Sciatic nerve (tissue), 2 donors: ENCODE measurements around the gene TXN2. TPM values are rescaled to one million over a fixed set of nuclear protein-coding genes. Genes with fewer than 3 reads are reported as not detected.
"Not testable (repeated sequence)": the region's sequence is repeated elsewhere in the genome, so short reads cannot be mapped to it uniquely, and the experiment has no call there.

Experiments
- ATAC-seq: fragments of 200-7000 bp; cut with Tn5 transposase; one replicate; pipeline ENCODE4 v1.9.1; 2020; ENCODE audit warnings: mild to moderate bottlenecking, moderate library complexity
- DNase-seq: peaks from one replicate; pipeline ENCODE4 v3.0.0-alpha.2; 2020; ENCODE audit warnings: low spot score
- intact Hi-C: fragments of 100-400 bp; cut with DNase I; formaldehyde crosslinking; loops from one replicate; pipeline ENCODE4 v1.14.2; 2022
- total RNA-seq: library from RNA; stranded (reverse); fragmentation: NEBNext Ultra II Directional; extraction: Animal tissue kit (Norgen Biotek cat#: 25700); gene quantifications from one replicate; pipeline ENCODE4 v1.2.1, GENCODE V29; 2021
- donor health status: DM: no; HTN: no; CAD: no.
- donor health status: DM: no; HTN: no; CAD: no.

The TXN2 gene
- total RNA-seq, 1 donor from 2014 or later = 45.4 TPM

DNA sequence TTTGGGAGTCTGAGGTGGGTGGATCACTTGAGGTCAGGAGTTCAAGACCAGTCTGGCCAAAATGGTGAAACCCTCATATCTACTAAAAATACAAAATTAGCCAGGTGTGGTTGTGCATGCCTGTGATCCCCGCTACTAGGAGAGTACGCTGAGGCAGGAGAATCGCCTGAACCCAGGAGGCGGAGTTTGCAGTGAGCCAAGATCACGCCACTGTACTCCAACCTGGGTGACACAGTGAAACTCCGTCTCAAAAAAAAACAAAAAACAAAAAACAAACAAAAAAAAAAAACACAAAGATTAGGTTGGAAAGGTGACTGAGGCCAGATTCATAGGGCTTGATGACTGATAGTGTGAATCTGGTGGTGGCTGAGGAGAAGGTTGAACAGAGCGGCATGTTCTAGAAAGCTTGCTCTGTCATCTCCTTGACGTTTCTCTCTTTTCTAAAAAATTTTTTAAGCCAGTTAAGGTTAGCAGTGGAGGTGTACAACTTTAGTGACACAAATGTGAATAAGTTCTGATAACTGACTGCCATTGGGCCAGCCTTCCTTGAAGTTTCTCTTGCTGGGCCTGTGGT lies 40.9 kb downstream of the TXN2 start:
- DNase-seq (no peak), ATAC-seq (no peak)
- intact Hi-C loops = no loop called here

DNA sequence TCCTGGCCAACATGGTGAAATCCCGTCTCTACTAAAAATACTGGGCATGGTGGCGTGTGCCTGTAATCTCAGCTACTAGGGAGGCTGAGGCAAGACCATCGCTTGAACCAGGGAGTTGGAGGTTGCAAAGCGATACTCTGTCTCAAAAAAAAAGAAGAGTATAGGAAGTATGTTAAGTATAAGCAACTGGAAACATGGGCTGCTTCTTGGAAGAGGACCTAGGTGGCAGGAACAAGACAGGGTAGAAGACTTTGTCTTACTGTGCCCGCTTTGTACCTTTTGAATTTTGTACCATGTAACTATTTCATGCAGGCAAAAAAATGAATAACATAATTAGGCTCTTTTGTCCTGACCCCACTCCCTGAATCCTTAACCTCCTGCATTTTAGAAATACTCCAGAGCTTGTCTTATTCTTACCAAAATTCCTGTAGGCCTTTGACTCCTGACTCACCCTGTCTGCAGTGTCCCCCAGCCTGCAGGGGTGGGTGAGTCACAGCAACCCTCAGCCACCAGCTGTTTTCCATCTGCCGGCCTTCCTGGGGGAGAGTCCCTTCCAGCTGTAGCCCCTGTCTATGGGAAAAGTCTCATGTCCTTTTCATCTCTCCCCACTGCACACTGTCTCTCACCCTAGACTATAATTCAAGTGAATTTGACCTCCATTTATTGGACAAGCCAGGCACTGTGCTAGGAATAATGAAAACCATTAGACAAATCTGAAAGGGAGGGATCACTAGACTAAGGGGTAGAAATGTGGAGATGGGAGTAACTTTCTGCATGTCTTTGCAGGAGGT lies 41.8 kb downstream of the TXN2 start:
- ATAC-seq (peak; percentile 73), DNase-seq (no peak)
- intact Hi-C loops = no loop called here

DNA sequence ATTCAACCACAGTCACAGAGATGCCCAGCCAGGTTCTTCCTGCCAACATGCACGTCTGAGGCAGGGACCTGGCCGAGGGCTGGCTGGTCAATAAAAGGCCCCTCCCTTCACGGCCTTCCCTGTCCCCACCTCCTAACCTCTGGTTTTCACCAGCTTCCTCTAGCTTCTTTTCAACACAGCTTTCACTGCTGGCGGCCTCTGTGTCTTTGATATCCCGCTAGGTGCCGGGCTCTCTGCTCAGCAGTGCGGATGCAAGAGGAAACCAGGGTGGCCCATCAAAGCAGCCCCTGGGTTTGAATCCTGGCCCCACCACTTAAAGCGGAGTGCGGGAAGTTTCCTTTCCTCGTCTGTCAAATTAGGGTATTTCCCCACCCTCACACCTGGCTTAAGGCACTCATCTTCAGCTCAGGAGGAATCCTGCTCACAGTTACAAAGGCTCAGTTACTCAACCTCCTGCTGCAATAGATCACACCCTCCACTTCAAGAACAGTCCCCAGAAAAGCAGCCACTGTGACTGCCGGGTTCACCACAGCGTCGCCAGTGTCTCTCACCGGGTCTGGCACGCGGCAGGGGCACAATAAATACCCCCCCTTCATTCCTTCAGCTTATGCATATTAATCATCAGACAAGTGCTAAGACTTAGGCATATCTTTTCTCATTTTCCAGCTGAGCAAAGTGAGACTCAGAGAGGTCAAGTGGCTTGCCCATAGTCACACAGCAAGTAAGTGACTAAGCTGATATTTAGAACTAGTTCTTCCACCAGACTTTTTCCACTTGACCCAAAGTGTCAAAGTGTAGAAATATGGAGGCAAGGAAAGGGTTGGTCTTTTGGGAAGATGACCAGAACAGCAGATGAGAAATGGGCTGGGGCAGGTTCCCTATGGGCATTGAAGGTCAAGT lies 45.7 kb downstream of the TXN2 start:
- intact Hi-C loops = no loop called here
- no peak for ATAC-seq
- DNase-seq = no peak

DNA sequence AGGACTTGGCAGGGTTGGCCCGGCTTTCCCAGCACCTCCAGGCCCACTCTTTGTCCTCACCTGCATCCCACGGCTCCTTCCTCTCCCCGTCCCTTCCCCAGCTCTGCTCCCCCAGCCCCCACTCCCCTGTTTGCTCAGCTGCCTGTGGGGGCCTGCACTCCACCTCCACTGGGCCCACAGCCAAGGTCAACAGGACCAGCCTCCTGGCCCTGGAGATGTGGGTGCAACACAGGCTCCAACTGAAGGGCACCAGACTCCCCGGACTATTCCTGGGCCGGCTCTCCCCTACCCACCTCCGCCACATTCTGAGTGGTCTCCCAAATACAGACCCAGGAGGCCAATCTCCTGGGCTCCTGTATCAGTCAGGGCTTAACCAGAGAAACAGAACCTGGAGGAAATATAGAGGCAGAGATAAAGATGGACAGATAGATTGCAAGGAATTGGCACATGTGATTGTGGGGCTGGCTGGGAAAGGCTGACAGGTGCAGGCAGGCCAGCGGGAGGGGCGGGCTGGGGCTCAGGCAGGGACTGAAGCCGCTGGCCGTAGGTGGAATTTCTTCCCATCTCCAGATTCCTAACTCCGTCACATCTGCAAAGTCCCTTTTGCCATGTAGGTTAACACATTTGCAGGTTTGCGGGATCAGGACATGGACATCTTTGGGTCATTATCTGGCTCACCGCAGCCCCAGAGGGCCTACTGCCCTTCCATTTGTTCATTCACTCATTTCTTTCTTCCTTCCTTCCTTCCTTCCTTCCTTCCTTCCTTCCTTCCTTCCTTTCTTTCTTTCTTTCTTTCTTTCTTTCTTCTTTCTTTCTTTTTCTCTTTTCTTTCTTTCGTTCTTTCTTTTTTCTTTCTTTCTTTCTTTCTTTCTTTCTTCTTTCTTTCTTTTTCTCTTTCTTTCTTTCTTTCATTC lies 47.9 kb downstream of the TXN2 start:
- ATAC-seq (peak; percentile 33), DNase-seq (no peak)
- intact Hi-C loops = no loop called here

DNA sequence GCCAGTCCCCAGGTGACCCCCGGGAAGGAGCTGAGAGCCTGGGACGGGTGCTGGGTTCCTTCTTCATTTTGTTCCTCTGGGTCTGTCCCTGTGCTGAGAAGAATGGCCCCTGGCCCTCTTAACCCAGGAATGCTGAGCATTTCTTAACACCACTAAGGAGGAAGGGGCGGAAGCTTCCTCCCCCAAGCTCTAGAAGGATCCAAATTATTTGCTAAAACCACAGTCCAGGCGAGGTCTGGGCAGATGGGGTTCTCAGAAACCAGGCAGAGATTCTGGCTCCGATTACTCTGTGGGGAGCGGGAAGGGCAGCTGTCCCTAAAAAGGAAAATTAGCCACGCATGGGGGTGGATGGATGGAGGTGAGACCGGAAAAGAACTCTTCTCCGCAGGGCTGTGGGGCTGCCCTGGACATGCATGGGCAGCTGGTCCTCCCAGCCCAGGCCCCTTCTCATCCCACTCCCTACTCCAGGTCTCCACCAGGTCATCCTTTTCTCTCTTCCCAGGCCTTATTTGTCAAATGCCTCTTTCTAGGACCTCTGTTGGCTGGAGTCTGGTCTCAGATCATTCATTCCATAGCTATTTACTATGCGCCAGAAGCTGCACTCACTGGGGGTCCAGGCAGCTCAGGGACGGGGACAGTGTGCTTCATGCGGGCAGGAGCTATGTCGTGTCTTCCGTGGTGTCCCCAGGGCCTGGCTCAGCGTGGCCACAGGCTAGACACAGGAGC lies 48.7 kb downstream of the TXN2 start:
- no peak for DNase-seq
- intact Hi-C loops = no loop called here
- peak; percentile 10 for ATAC-seq

DNA sequence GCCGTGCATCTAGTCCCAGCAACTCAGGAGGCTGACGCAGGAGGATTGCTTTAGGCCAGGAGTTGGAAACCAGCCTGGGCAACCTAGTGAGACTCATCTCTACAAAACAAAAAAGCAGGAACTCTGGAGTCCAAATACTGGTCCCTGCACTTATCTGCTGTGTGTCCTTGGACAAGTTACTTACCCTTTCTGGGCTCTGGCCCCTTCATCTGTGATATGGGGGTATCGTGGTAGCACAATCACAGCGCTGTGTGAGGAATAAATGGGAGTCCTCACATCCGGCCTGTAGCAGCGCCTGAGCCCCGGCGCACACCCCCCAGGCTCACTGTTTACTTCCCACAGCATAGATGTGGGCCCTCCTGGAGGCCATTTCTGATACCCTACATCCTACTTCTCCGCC lies 49.5 kb downstream of the TXN2 start:
- DNase-seq (no peak), ATAC-seq (peak; percentile 8)
- intact Hi-C loops = no loop called here

DNA sequence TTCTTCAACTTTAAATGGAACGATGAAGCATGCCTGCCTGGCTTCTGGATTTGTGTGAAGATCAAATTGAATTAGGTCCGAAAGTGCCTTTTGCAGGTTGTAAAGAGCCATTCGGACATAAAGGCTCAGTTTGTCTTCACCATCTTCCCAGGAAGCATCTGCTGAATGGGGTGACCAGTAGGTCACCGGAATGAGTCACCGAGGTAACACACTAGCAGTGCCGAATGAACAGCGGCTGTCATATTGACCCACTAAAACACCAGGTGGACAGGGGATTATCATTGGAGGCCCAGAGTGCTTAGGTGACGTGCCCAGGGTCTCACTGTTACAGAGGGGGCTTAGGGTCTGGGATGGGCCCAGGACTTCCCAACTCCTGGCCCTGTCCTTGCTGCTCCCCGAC lies 50.6 kb downstream of the TXN2 start:
- no peak for DNase-seq
- ATAC-seq = no peak
- intact Hi-C loops = no loop called here

DNA sequence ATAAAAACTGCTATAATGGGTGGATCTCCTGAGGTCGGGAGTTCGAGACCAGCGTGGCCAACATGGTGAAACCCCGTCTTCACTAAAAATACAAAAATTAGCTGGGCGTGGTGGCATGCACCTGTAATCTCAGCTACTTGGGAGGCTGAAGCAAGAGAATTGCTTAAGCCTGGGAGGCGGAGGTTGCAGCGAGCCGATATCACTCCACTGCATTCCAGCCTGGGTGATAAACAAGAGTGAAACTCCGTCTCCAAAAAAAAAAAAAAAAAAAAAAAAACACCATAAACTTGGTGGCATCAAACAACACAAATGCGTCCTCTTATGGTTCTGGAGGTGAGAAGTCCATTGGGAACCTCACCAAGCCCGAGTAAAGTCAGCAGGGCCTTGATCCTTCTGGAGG lies 53.5 kb downstream of the TXN2 start:
- ATAC-seq, DNase-seq, intact Hi-C loops: not testable (repeated sequence)

DNA sequence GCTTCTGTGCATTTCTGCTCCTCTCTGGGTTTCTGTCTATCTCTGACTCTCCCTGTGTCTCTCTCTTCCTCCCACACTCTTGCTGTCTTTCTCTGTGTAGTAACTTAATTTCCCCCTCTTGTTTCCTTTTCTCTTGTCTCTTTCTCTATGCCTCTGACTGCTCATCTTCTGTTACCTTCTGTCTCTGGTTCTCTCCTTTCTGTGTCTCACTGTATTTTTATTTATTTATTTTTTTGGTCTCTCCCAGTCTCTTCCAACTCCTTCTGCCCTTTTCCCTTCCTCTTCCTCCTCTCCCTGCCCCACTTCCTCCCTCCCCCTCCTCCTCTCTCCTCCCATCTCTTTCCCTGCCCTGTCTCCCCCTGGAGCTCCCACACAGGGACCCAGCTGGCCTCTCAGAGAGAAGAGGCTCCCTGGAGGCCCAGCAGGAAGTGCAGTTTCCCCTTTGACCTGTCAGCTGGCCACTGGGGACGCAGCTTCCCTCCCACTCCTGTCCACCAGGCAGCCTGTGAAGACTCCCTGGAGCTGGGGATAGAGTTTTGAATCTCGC lies 55.4 kb downstream of the TXN2 start:
- no peak for DNase-seq
- intact Hi-C loops = loop anchor here (1.0 kb wide), 1 partner anchor 34 kb away; no protein-coding TSS in a partner anchor
- peak; percentile 58 for ATAC-seq

DNA sequence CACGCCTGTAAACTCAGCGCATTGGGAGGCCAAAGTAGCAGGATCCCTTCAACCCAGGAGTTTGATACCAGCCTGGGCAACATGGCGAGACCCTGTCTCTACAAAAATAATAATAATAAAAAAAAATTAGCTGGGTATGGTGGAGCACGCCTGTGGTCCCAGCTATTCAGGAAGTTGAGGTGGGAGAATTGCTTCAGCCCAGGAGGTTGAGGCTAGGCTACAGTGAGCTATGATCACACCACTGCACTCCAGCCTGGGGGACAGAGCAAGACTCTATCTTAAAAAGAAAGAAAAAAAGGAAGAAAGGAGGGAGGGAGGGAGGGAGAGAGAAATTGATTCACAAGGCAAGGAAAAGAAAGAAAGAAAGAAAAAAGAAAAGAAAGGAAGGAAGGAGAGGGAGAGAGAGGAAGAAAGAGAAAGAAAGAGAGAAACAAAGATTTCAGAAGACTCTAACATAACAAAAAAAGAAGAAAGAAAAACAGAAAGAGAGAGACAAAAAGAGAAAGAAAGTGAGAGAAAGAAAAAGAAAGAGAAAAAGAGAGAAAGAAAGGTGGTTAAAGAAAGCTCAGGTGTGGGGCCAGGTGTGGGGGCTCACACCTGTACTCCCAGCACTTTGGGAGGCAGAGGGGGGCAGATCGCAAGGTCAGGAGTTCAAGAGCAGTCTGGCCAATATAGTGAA lies 56.4 kb downstream of the TXN2 start:
- intact Hi-C loops = no loop called here
- no peak for DNase-seq
- ATAC-seq = no peak

DNA sequence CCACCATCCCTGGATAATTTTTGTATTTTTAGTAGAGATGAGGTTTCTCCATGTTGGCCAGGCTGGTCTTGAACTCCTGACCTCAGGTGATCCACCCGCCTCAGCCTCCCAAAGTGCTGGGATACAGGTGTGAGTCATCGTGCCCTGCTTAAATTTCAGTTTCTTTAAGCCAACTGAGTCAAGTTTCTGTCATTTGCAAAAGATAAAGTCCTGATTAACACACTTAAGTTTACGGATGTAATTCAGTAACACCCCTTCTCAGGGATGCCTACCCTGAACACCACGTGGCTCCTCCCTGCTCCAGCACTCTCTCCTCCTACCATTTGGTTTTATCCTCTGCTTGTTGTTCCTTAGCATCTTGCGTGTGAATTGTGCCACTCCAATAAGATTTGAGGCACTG lies 57.0 kb downstream of the TXN2 start:
- DNase-seq, intact Hi-C loops, ATAC-seq: not testable (repeated sequence)

DNA sequence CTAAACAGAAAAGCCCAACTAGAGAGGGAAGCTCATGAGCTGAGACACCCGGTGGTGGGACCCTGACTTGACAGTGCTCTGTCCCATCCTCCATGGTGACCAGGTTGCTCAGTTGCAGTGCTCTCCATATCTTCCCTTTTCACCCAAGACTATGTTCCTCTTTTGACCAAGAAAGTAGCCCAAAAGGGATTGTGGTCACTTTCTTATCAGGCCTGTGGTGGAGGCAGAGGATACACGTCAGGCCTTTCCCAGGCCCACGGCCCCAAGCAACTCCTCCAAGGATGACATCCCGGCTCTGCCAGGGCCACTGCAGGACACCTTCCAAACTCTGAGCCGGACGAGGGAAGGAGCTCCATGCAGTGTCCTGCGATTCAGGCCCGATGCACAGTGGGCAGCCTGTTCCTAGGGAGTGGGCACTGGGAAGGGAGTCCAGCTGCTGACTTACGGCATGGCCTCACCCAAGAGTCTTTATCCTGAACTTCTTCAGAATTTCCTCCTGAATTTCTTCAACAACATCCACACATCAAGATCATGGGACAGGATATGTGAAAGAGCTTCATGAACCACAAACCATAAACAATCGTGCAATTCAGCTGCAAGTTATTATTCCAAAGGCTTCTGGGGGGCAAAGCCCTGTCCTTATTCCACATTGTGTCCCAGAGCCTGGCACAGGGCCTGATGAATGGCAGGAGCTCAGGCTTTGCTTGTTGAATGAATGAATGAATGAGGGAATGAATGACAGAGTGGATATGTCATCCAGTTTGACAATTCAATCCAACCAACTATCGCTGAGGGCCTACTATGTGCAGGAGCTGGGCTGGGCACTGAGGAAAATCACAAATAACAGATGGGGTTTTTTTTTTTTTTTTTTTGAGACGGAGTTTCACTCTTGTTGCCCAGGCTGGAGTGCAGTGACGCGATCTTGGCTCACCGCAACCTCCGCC lies 57.7 kb downstream of the TXN2 start:
- ATAC-seq (no peak), DNase-seq (no peak)
- intact Hi-C loops = no loop called here

DNA sequence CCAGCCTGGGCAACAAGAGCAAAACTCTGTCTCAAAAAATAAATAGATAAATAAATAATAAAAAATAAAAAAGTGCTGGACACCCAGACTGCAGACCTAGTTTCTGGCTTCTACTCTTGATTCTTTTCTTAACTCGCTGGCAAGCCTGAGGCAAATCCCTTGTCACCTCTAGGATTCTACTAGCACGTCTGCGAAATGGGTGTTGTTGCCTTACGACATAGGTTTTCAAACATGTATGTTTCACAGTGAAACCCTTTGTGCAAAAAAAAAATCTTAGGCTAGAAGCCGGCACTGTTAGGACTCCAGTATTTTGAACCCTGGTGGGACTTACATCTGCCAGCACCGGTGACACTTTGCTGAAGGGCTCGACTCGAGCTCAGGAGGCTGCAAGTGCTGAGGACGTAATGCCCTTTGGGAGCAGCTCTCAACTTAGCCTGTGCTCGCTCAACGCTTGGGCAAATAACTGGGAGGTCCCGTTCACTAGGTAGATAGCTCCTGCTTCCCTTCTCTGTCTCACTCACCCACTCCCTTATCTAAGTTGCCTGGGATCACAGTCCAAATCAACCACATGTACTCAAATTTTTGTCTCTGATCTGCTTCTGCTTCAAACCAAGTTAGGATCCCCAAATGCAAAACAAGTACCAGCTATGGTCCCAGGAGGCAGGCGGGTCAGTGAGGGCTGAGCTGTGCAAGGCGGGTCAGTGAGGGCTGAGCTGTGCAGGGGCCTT lies 59.0 kb downstream of the TXN2 start:
- DNase-seq (no peak), ATAC-seq (no peak)
- intact Hi-C loops = no loop called here

DNA sequence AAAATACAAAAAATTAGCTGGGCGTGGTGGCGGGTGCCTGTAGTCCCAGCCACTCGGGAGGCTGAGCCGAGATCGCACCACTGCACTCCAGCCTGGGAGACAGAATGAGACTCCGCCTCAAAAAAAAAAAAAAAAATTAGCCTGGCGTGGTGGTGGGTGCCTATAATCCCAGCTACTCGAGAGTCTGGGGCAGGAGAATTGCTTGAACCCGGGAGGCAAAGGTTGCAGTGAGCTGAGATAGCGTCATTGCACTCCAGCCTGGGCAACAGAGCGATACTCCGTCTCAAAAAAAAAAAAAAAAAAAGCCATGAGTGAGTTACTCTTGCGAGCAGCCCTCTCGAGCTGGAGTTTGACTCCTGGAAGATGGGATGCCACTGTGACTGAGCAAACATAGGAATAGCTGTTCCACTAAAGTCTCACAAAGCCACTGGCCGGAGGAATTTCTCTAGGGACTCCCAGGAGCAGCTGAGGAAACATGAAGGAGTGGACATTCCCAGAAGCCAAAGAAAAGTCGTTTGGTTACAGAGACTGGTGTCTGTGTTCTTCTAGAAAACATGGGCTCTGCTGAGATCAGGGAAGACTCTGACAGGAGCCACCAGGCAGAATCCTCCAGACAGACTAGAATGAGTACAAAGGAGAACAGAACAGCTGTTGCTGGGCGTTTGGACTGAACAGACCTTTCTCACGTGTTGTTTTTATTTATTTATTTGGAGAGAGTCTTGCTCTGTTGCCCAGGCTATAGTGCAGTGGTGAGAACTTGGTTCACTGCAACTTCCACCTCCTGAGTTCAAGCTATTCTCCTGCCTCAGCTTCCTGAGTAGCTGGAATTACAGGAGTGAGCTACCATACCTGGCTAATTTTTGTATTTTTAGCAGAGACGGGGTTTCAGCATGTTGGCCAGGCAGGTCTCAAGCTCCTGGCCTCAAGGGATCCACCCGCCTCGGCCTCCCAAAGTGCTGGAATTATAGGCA lies 61.2 kb downstream of the TXN2 start:
- DNase-seq (no peak), ATAC-seq (peak; percentile 87)
- intact Hi-C loops = no loop called here
